ENCODE data around the gene CACNA2D4. TPM values are rescaled to one million over a fixed set of nuclear protein-coding genes. Genes with fewer than 3 reads are reported as not detected.
A peak's percentile ranks its signal among the peaks of the same experiment; 100 is the strongest.

The CACNA2D4 gene
- total and polyA plus RNA-seq, 2 of the 13 experiments (the other 11 are each of a cell fraction or from before 2014, with no cell fraction given) = 14.2 to 136 TPM

- 0 out of 2 replicates have a peak, but pooled peaks have one; percentile 6 for TF ChIP-seq NR2F2 (IDR thresholded peaks at IDR 0.05; ENCODE audit: borderline replicate concordance, low read depth)
- no peak; the same call in 1 of the 2 replicates for TF ChIP-seq MEIS2 (CRISPR knock-in tag; IDR thresholded peaks at IDR 0.05)
- TF ChIP-seq GABPB1 (CRISPR knock-in tag; IDR thresholded peaks at IDR 0.05) = peak; percentile 56
- TF ChIP-seq MXI1 (IDR thresholded peaks at IDR 0.05; ENCODE audit: borderline replicate concordance, low read depth, low read length) = peak; percentile 9; the same call in 1 of the 3 replicates
- peak; percentile 79 for TF ChIP-seq ZNF768 (CRISPR knock-in tag; IDR thresholded peaks at IDR 0.05)
- TF ChIP-seq ZBTB20 (CRISPR knock-in tag; IDR thresholded peaks at IDR 0.05; ENCODE audit: borderline replicate concordance, low read depth) = 0 out of 2 replicates have a peak, but pooled peaks have one; percentile 43
- 0 out of 2 replicates have a peak, but pooled peaks have one; percentile 55 for TF ChIP-seq ZFX (CRISPR knock-in tag; IDR thresholded peaks at IDR 0.05; ENCODE audit: low read depth)
- peak; percentile 58; the same call in 1 of the 2 replicates for TF ChIP-seq ZGPAT (CRISPR knock-in tag; IDR thresholded peaks at IDR 0.05)
- peak; percentile 51; the same call in 1 of the 2 replicates for TF ChIP-seq POLR2AphosphoS5 (IDR thresholded peaks at IDR 0.05; ENCODE audit: low read depth, low read length)
- 0 out of 2 replicates have a peak, but pooled peaks have one; percentile 52 for TF ChIP-seq ZSCAN21 (CRISPR knock-in tag; IDR thresholded peaks at IDR 0.05; ENCODE audit: borderline replicate concordance)
- peak; percentile 54; the same call in 1 of the 2 replicates for TF ChIP-seq NR2F6 (IDR thresholded peaks at IDR 0.05)
- TF ChIP-seq NR2F6 (CRISPR knock-in tag; IDR thresholded peaks at IDR 0.05) = no peak
- peak; percentile 30; the same call in 1 of the 2 replicates for TF ChIP-seq ATF3 (CRISPR knock-in tag; IDR thresholded peaks at IDR 0.05)
- no peak for TF ChIP-seq CHD4 (IDR thresholded peaks at IDR 0.05; ENCODE audit: borderline replicate concordance, low read length)
- no peak for TF ChIP-seq ZNF30 (CRISPR knock-in tag; IDR thresholded peaks at IDR 0.05)
- TF ChIP-seq ZNF709 (CRISPR knock-in tag; IDR thresholded peaks at IDR 0.05) = 0 out of 2 replicates have a peak, but pooled peaks have one; percentile 25
- TF ChIP-seq MYPOP (CRISPR knock-in tag; IDR thresholded peaks at IDR 0.05) = 0 out of 2 replicates have a peak, but pooled peaks have one; percentile 41
Observed at GRCh38 chr12:1811281-1811947, 107.0 kb downstream of the CACNA2D4 start (continued).
